ENCODE data around the gene EFNA1. TPM values are rescaled to one million over a fixed set of nuclear protein-coding genes. Genes with fewer than 3 reads are reported as not detected.

The EFNA1 gene
- total and polyA plus RNA-seq, 2 of the 13 experiments (the other 11 are each of a cell fraction or from before 2014, with no cell fraction given), result 81.8 to 874 TPM

- TF ChIP-seq PBX2 (CRISPR knock-in tag; IDR thresholded peaks at IDR 0.05) (no peak), ZBTB8A (CRISPR knock-in tag; IDR thresholded peaks at IDR 0.05; ENCODE audit: borderline replicate concordance, low read depth) (no peak), ARID2 (CRISPR knock-in tag; IDR thresholded peaks at IDR 0.05; ENCODE audit: borderline replicate concordance) (no peak), NFIC (IDR thresholded peaks at IDR 0.05; ENCODE audit: low read length) (no peak), ATF2 (CRISPR knock-in tag; IDR thresholded peaks at IDR 0.05) (peak; percentile 81; the same call in 1 of the 2 replicates), ZNF580 (CRISPR knock-in tag; IDR thresholded peaks at IDR 0.05; ENCODE audit: borderline replicate concordance, low read depth) (peak; percentile 86), ZNF589 (CRISPR knock-in tag; conservative IDR thresholded peaks at IDR 0.05) (no peak; the same call in 1 of the 2 replicates), BRF2 (CRISPR knock-in tag; IDR thresholded peaks at IDR 0.05) (no peak), JUND (CRISPR knock-in tag; IDR thresholded peaks at IDR 0.05) (0 out of 2 replicates have a peak, but pooled peaks have one; percentile 21), ZNF264 (CRISPR knock-in tag; IDR thresholded peaks at IDR 0.05) (peak; percentile 38; the same call in 1 of the 2 replicates), TFDP1 (CRISPR knock-in tag; IDR thresholded peaks at IDR 0.05; ENCODE audit: borderline replicate concordance) (peak; percentile 70; the same call in 1 of the 2 replicates), SATB2 (CRISPR knock-in tag; IDR thresholded peaks at IDR 0.05) (no peak), RXRA (CRISPR knock-in tag; IDR thresholded peaks at IDR 0.05) (peak; percentile 84), ZNF672 (CRISPR knock-in tag; IDR thresholded peaks at IDR 0.05) (no peak), FOXA3 (CRISPR knock-in tag; IDR thresholded peaks at IDR 0.05) (peak; percentile 74), HDAC2 (CRISPR knock-in tag; IDR thresholded peaks at IDR 0.05) (peak; percentile 84; the same call in 1 of the 2 replicates), MAFF (IDR thresholded peaks at IDR 0.05; ENCODE audit: low read depth, low read length) (no peak), PCBP1 (IDR thresholded peaks at IDR 0.05; ENCODE audit: borderline replicate concordance, low read depth, low read length) (0 out of 2 replicates have a peak, but pooled peaks have one; percentile 43), PATZ1 (CRISPR knock-in tag; IDR thresholded peaks at IDR 0.05) (peak; percentile 76), POLR2AphosphoS5 (IDR thresholded peaks at IDR 0.05; ENCODE audit: low read depth, low read length) (peak; percentile 86), IKZF5 (CRISPR knock-in tag; IDR thresholded peaks at IDR 0.05) (peak; percentile 84), ZNF274 (CRISPR knock-in tag; IDR thresholded peaks at IDR 0.05) (peak; percentile 79; the same call in 1 of the 2 replicates)
These were observed 45.2 kb downstream of the EFNA1 start, which contains the start of gene KRTCAP2 (continued) for GRCh38 chr1:155172732-155173477.

All from HepG2 (cell line).